Body of pancreas (tissue), 4 donors: Measurements from ENCODE around the gene WIPF3. TPM values are rescaled to one million over a fixed set of nuclear protein-coding genes. Genes with fewer than 3 reads are reported as not detected.

Experiments used
- ATAC-seq: fragments of 150-250 bp; one replicate; pipeline ENCODE4 v1.9.1; 2016
- DNase-seq, 4 donors: peaks; one replicate each; pipeline ENCODE4 v3.0.0-alpha.2; 2019
- H3K27ac ChIP-seq, 4 donors: fragments of 200-600 bp; sonication (generic); 1 replicate in 3 of 4; 2 replicates in 1 of 4; pipeline versions ENCODE4 v1.5.1 to v1.6.1; 2016 to 2019; ENCODE audit warnings: mild to moderate bottlenecking in 1 of 4, mixed read lengths in 1 of 4, moderate library complexity in 1 of 4
- H3K27me3 ChIP-seq, 2 donors: fragments of 200-600 bp; sonication (generic); one replicate each; pipeline ENCODE4 v1.6.0; 2016; ENCODE audit warnings: mild to moderate bottlenecking in 1 of 2
- H3K36me3 ChIP-seq, 2 donors: fragments of 200-600 bp; sonication (generic); replicated peaks in 1 of 2; 2 replicates each; pipeline ENCODE4 v1.5.1; 2016; ENCODE audit warnings: low read depth in 2 of 2; ENCODE audit not compliant: insufficient read depth in 1 of 2
- H3K4me1 ChIP-seq: fragments of 200-600 bp; sonication (generic); one replicate; pipeline ENCODE4 v1.6.0; 2016
- H3K4me3 ChIP-seq, 2 donors: fragments of 200-600 bp; sonication (generic); 1 replicate in 1 of 2; 2 replicates in 1 of 2; pipeline ENCODE4 v1.5.1; 2016 to 2019
- H3K9me3 ChIP-seq, 3 donors: fragments of 200-600 bp; sonication (generic); 1 replicate in 2 of 3; 2 replicates in 1 of 3; pipeline ENCODE4 v1.5.1; 2016
- CTCF ChIP-seq, 7 experiments: fragments of 450-650 bp in 4 of 7; fragments of 200-600 bp in 3 of 7; sonication (generic) in 3 of 7; IDR thresholded peaks; one replicate each; pipeline ENCODE4 v1.5.1; 2016 to 2019; ENCODE audit warnings: antibody characterized with exemption in 7 of 7
- POLR2A ChIP-seq, 3 donors: fragments of 450-650 bp; IDR thresholded peaks; one replicate each; pipeline ENCODE4 v1.6.1; 2016; ENCODE audit warnings: antibody characterized with exemption in 3 of 3, mild to moderate bottlenecking in 2 of 3
- WGBS, 2 donors: methylation state at CpG; one replicate each; pipeline ENCODE4 v1.1.5; 2017; 5-methylcytosine and 5-hydroxymethylcytosine counted together
- intact Hi-C: fragments of 100-400 bp; cut with DNase I; formaldehyde crosslinking; loops from one replicate; pipeline ENCODE4 v1.15.1; 2023
- total RNA-seq, 2 donors: library from RNA; depleted of rRNA; stranded (reverse); fragments of >200 nt; gene quantifications; one replicate each; pipeline ENCODE4 v1.1.0, GENCODE V29; 2016

The WIPF3 gene
- total RNA-seq, 2 donors from 2014 or later: 0.33 to 1.0 TPM

- no peaks in the 10 kb centered on the region for H3K27me3 ChIP-seq
- H3K36me3 ChIP-seq: no peaks in the 10 kb centered on the region
- no peaks in the 10 kb centered on the region for H3K9me3 ChIP-seq
- ATAC-seq (no peak), DNase-seq (no peak)
- no peak overlapping the region for H3K4me3 ChIP-seq
- no peaks in the 10 kb centered on the region for H3K4me1 ChIP-seq
- H3K27ac ChIP-seq: no peak overlapping the region
- no peak for TF ChIP-seq CTCF (IDR thresholded peaks at IDR 0.05)
- no peak for TF ChIP-seq POLR2A (IDR thresholded peaks at IDR 0.05)
- WGBS, 2 donors: 72 to 74% methylated on average over 7 of the region's 7 CpGs
- intact Hi-C loops: no loop called here
Observed at GRCh38 chr7:29825775-29826529, 19.6 kb downstream of the WIPF3 start.

GRCh38 chr7:29826530-29826822 is 20.2 kb downstream of the WIPF3 start:
- 94% methylated on average over 2 of the region's 2 CpGs for WGBS, 2 donors
- no peak for ATAC-seq
- Histone ChIP-seq H3K27me3 (no peaks in the 10 kb centered on the region), H3K4me3 (no peak overlapping the region), H3K9me3 (no peaks in the 10 kb centered on the region), H3K27ac (no peak overlapping the region), H3K4me1 (no peaks in the 10 kb centered on the region), H3K36me3 (no peaks in the 10 kb centered on the region)
- DNase-seq: no peak
- intact Hi-C loops: no loop called here
- no peak for TF ChIP-seq CTCF (IDR thresholded peaks at IDR 0.05)
- TF ChIP-seq POLR2A (IDR thresholded peaks at IDR 0.05): no peak

GRCh38 chr7:29826904-29827303 is 20.6 kb downstream of the WIPF3 start:
- no peaks in the 10 kb centered on the region for H3K9me3 ChIP-seq
- DNase-seq (no peak), ATAC-seq (no peak)
- intact Hi-C loops: no loop called here
- no peaks in the 10 kb centered on the region for H3K27me3 ChIP-seq
- H3K36me3 ChIP-seq: no peaks in the 10 kb centered on the region
- TF ChIP-seq POLR2A (IDR thresholded peaks at IDR 0.05): no peak
- no peak for TF ChIP-seq CTCF (IDR thresholded peaks at IDR 0.05)
- H3K4me1 ChIP-seq: no peaks in the 10 kb centered on the region
- H3K4me3 ChIP-seq: no peak overlapping the region
- H3K27ac ChIP-seq: no peak overlapping the region

GRCh38 chr7:29831705-29832104 is 25.4 kb downstream of the WIPF3 start:
- intact Hi-C loops: no loop called here

More at GRCh38 chr7:29831705-29832104, 25.4 kb downstream of the WIPF3 start:
- ATAC-seq: no peak
- Histone ChIP-seq H3K9me3 (no peaks in the 10 kb centered on the region), H3K27me3 (no peaks in the 10 kb centered on the region), H3K27ac (no peak overlapping the region), H3K36me3 (no peaks in the 10 kb centered on the region), H3K4me3 (no peak overlapping the region), H3K4me1 (no peaks in the 10 kb centered on the region)
- TF ChIP-seq CTCF (IDR thresholded peaks at IDR 0.05): no peak
- no peak for TF ChIP-seq POLR2A (IDR thresholded peaks at IDR 0.05)
- WGBS, 2 donors: 91 to 93% methylated on average over 6 of the region's 6 CpGs
- DNase-seq: no peak
